PC-9 (cell line): ENCODE data around the gene CACNA2D1. TPM values are rescaled to one million over a fixed set of nuclear protein-coding genes. Genes with fewer than 3 reads are reported as not detected.

Experiments
- BruUV-seq: library from RNA; stranded (reverse); fragments of 400-500 nt; replicated peaks from 2 replicates; lab custom pipeline; 2021; lab: Mats Ljungman, UMichigan
- CTCF ChIA-PET: fragments of 300-600 bp; sonication (Branson Sonifier 250); formaldehyde crosslinking; loops from one replicate; lab custom pipeline; 2022; ENCODE audit warnings: antibody characterized with exemption; lab: Charles Lee
- POLR2A ChIA-PET: fragments of 300-600 bp; sonication (Branson Sonifier 250); formaldehyde crosslinking; loops from one replicate; lab custom pipeline; 2022; ENCODE audit warnings: antibody characterized with exemption; ENCODE audit not compliant: unreplicated experiment; lab: Charles Lee
- DNase-seq, 2 experiments: peaks; one replicate each; pipeline versions ENCODE4 v3.0.0 to v3.0.0-alpha.2; 2015 to 2022; ENCODE audit warnings: mixed read lengths in 1 of 2
- H2AFZ ChIP-seq: fragments of 200-600 bp; sonication (generic); 2 replicates; pipeline ENCODE4 v1.8.1; 2017; ENCODE audit warnings: antibody characterized with exemption
- H3F3A ChIP-seq: fragments of 200-600 bp; sonication (generic); 2 replicates; pipeline ENCODE4 v1.8.1; 2017; ENCODE audit warnings: antibody characterized with exemption, mild to moderate bottlenecking, low read depth; ENCODE audit not compliant: insufficient read depth
- H3K27ac ChIP-seq: fragments of 200-600 bp; sonication (generic); 2 replicates; pipeline ENCODE4 v1.6.1; 2016; ENCODE audit warnings: mixed run types
- H3K27me3 ChIP-seq: fragments of 200-600 bp; sonication (generic); 2 replicates; pipeline ENCODE4 v1.6.1; 2016; ENCODE audit warnings: low read depth, mixed run types; ENCODE audit not compliant: insufficient read depth
- H3K36me3 ChIP-seq: fragments of 200-600 bp; sonication (generic); 2 replicates; pipeline ENCODE4 v1.6.1; 2016; ENCODE audit warnings: low read depth, mixed run types
- H3K4me1 ChIP-seq: fragments of 200-600 bp; sonication (generic); replicated peaks from 2 replicates; pipeline ENCODE4 v1.6.1; 2016; ENCODE audit warnings: mixed run types; ENCODE audit not compliant: insufficient read depth
- H3K4me2 ChIP-seq: fragments of 200-600 bp; sonication (generic); 2 replicates; pipeline ENCODE4 v1.6.1; 2017; ENCODE audit warnings: mixed run types
- H3K4me3 ChIP-seq: fragments of 200-600 bp; sonication (generic); 2 replicates; pipeline ENCODE4 v1.6.1; 2016; ENCODE audit warnings: mixed run types
- H3K79me2 ChIP-seq: fragments of 200-600 bp; sonication (generic); 2 replicates; pipeline ENCODE4 v1.6.1; 2017; ENCODE audit warnings: low read depth, mixed run types
- H3K9me2 ChIP-seq: fragments of 200-600 bp; sonication (generic); 2 replicates; pipeline ENCODE4 v1.8.1; 2017; ENCODE audit warnings: mild to moderate bottlenecking; ENCODE audit not compliant: insufficient read depth
- H3K9me3 ChIP-seq: fragments of 200-600 bp; sonication (generic); 2 replicates; pipeline ENCODE4 v1.8.1; 2016; ENCODE audit warnings: low read depth; ENCODE audit not compliant: insufficient read depth
- H4K20me1 ChIP-seq: fragments of 200-600 bp; sonication (generic); 2 replicates; pipeline ENCODE4 v1.8.1; 2017; ENCODE audit not compliant: insufficient read depth
- EZH2 ChIP-seq: fragments of 200-600 bp; sonication (generic); IDR thresholded peaks from 2 replicates; pipeline ENCODE4 v1.8.0; 2017; ENCODE audit warnings: antibody characterized with exemption, low read depth
- intact Hi-C: fragments of 100-400 bp; cut with micrococcal nuclease; formaldehyde crosslinking; loops from one replicate; pipeline ENCODE4 v1.10.0; 2022; ENCODE audit not compliant: unreplicated experiment
- total RNA-seq: library from RNA; stranded (reverse); gene quantifications from 2 replicates; pipeline ENCODE4 v1.2.3, GENCODE V29; 2021
- TF ChIP-seq, protein P1 (sequence below): fragments of 200-600 bp; sonication (generic); conservative IDR thresholded peaks from 2 replicates; pipeline ENCODE4 v1.6.1; 2017; ENCODE audit warnings: mixed run types, antibody characterized with exemption, mild to moderate bottlenecking, moderate library complexity

Gene CACNA2D1
- total RNA-seq, 1 experiment from 2014 or later, result 3.2 TPM

DNA sequence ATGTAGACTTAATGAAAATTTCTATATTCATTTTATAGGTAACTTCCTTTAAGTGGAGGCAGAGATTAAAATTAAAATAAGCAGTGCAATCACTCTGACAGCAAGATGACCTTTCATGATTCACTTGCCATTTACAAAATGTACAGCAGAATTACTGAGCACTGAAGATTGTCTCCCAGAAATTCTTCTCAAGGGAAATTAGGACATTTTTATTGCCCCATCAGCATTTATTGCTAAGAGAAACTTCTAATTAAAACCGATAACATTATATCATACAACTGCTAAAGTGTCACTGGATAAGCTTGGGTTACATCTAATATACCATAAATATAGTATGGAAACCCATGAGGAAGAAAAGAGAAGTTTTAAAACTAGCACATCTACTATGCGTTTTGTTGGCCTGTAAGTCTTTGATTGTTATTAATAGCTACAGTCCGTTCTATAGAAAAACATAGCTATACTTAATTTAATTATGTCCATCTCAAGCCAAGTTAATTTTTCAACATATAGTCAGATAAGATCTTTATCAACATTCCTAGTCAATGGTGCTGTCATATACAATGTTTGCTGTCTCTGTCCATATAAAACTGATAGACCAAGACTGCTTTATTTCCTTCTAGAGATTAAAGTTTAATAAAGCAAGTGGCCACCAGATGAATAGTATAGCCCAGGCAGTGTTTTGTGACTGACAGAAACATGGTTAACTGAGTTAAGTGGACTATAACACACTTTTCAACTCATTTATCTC lies 456.7 kb downstream of the CACNA2D1 start:
- Histone ChIP-seq H3F3A (no peaks in the 10 kb centered on the region), H3K4me1 (no peaks in the 10 kb centered on the region), H3K4me2 (no peak overlapping the region), H3K27me3 (no peaks in the 10 kb centered on the region), H3K4me3 (no peak overlapping the region), H3K9me2 (no peaks in the 10 kb centered on the region), H3K27ac (no peak overlapping the region), H3K9me3 (no peaks in the 10 kb centered on the region), H4K20me1 (no peaks in the 10 kb centered on the region), H2AFZ (no peak overlapping the region), H3K79me2 (no peaks in the 10 kb centered on the region), H3K36me3 (no peaks in the 10 kb centered on the region)
- POLR2A ChIA-PET, result no interaction called here
- CTCF ChIA-PET, result interaction anchor here (0.5 kb wide), 1 partner anchor 24 kb away, joined by 3 read pairs; no protein-coding TSS in a partner anchor
- intact Hi-C loops, result no loop called here
- no peak for DNase-seq
- no peak for TF ChIP-seq EZH2
- TF ChIP-seq, protein P1, sequence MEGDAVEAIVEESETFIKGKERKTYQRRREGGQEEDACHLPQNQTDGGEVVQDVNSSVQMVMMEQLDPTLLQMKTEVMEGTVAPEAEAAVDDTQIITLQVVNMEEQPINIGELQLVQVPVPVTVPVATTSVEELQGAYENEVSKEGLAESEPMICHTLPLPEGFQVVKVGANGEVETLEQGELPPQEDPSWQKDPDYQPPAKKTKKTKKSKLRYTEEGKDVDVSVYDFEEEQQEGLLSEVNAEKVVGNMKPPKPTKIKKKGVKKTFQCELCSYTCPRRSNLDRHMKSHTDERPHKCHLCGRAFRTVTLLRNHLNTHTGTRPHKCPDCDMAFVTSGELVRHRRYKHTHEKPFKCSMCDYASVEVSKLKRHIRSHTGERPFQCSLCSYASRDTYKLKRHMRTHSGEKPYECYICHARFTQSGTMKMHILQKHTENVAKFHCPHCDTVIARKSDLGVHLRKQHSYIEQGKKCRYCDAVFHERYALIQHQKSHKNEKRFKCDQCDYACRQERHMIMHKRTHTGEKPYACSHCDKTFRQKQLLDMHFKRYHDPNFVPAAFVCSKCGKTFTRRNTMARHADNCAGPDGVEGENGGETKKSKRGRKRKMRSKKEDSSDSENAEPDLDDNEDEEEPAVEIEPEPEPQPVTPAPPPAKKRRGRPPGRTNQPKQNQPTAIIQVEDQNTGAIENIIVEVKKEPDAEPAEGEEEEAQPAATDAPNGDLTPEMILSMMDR, result no peak
- BruUV-seq, result no TSS peak

- Histone ChIP-seq H3K9me3 (no peaks in the 10 kb centered on the region), H2AFZ (no peak overlapping the region), H3F3A (no peaks in the 10 kb centered on the region), H3K4me2 (no peak overlapping the region), H3K27me3 (no peaks in the 10 kb centered on the region), H3K9me2 (no peaks in the 10 kb centered on the region), H3K4me1 (no peaks in the 10 kb centered on the region), H3K4me3 (no peak overlapping the region), H3K79me2 (no peaks in the 10 kb centered on the region), H3K27ac (no peak overlapping the region), H3K36me3 (no peaks in the 10 kb centered on the region), H4K20me1 (no peaks in the 10 kb centered on the region)
- intact Hi-C loops, result no loop called here
- no TSS peak for BruUV-seq
- POLR2A ChIA-PET, result no interaction called here
- no peak for DNase-seq
- TF ChIP-seq, protein P1, result no peak
- TF ChIP-seq EZH2, result no peak
- CTCF ChIA-PET, result no interaction called here
These were observed 460.2 kb downstream of the CACNA2D1 start for GRCh38 chr7:81983406-81983805.

DNA sequence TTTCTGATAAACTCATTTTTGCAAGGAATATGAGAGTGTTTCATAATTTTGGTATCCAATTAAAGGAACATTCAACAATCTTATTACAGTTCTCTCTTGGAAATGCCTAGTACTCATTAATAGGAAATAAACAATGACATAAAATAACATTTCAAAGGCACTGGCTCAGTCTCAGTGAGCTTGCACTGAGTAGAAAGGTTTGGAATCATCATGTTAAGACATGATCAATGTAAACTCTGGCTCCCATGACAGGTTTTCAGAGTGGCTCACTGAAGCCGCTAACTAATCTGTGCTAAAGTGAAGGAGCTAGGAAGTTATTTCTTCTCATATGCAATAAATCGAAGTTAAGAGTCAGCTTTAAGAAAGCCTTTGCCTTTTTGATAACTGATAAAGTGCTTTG lies 470.5 kb downstream of the CACNA2D1 start:
- no peaks in the 10 kb centered on the region for H3K79me2 ChIP-seq
- no peak for DNase-seq
- POLR2A ChIA-PET, result no interaction called here
- H4K20me1 ChIP-seq, result no peaks in the 10 kb centered on the region
- no peaks in the 10 kb centered on the region for H3F3A ChIP-seq
- H3K27ac ChIP-seq, result no peak overlapping the region
- no peaks in the 10 kb centered on the region for H3K9me3 ChIP-seq
- H2AFZ ChIP-seq, result no peak overlapping the region
- BruUV-seq, result no TSS peak
- no peaks in the 10 kb centered on the region for H3K4me1 ChIP-seq
- intact Hi-C loops, result no loop called here
- CTCF ChIA-PET, result no interaction called here
- H3K27me3 ChIP-seq, result no peaks in the 10 kb centered on the region
- H3K4me2 ChIP-seq, result no peak overlapping the region
- H3K4me3 ChIP-seq, result no peak overlapping the region
- TF ChIP-seq, protein P1, result no peak
- TF ChIP-seq EZH2, result no peak
- no peaks in the 10 kb centered on the region for H3K36me3 ChIP-seq
- no peaks in the 10 kb centered on the region for H3K9me2 ChIP-seq
